K562 (cell line): Measurements from ENCODE around the gene GNGT2. TPM values are rescaled to one million over a fixed set of nuclear protein-coding genes. Genes with fewer than 3 reads are reported as not detected.

Experiments used
- ATF7 ChIP-seq: fragments of 450-650 bp; IDR thresholded peaks from 2 replicates; pipeline ENCODE4 v1.7.1; 2014; ENCODE audit warnings: mild to moderate bottlenecking, moderate library complexity
- CBX5 ChIP-seq: IDR thresholded peaks from 2 replicates; pipeline ENCODE4 v1.6.1; 2014; ENCODE audit warnings: low read depth, borderline replicate concordance
- CTBP1 ChIP-seq: fragments of 450-650 bp; IDR thresholded peaks from 2 replicates; pipeline ENCODE4 v1.6.1; 2016; ENCODE audit warnings: borderline replicate concordance
- ESRRA ChIP-seq: fragments of 450-650 bp; IDR thresholded peaks from 2 replicates; pipeline ENCODE4 v1.6.1; 2014; ENCODE audit warnings: low read depth, mild to moderate bottlenecking, moderate library complexity, borderline replicate concordance
- HDAC1 ChIP-seq, 2 experiments: fragments of 450-650 bp; IDR thresholded peaks; 2 replicates each; pipeline ENCODE4 v1.6.1; 2016 to 2017; ENCODE audit warnings: inconsistent platforms in 1 of 2, mild to moderate bottlenecking in 1 of 2, moderate library complexity in 1 of 2
- HDAC2 ChIP-seq: fragments of 450-650 bp; IDR thresholded peaks from 2 replicates; pipeline ENCODE4 v1.6.1; 2016; ENCODE audit warnings: mild to moderate bottlenecking
- MAFK ChIP-seq: IDR thresholded peaks from 2 replicates; pipeline ENCODE4 v1.6.1; 2011; ENCODE audit warnings: low read length, improper control_type of control experiment
- MCM5 ChIP-seq: fragments of 450-650 bp; IDR thresholded peaks from 2 replicates; pipeline ENCODE4 v1.6.1; 2016; ENCODE audit warnings: low read depth
- MTA3 ChIP-seq: fragments of 450-650 bp; formaldehyde crosslinking; IDR thresholded peaks from 2 replicates; pipeline ENCODE4 v1.6.1; 2017; ENCODE audit warnings: mild to moderate bottlenecking, borderline replicate concordance
- NFE2L1 ChIP-seq: fragments of 450-650 bp; IDR thresholded peaks from 2 replicates; pipeline ENCODE4 v1.6.1; 2016; ENCODE audit warnings: missing genetic modification characterization, low read depth, mild to moderate bottlenecking, missing compliant biosample characterization, moderate library complexity, borderline replicate concordance
- PHF21A ChIP-seq: fragments of 450-650 bp; IDR thresholded peaks from 2 replicates; pipeline ENCODE4 v1.6.1; 2017; ENCODE audit warnings: low read depth, borderline replicate concordance
- PKNOX1 ChIP-seq: fragments of 450-650 bp; IDR thresholded peaks from 2 replicates; pipeline ENCODE4 v1.6.1; 2016
- POLR2H ChIP-seq: IDR thresholded peaks from 2 replicates; pipeline ENCODE4 v1.6.1; 2016; ENCODE audit warnings: missing genetic modification characterization, low read depth, mild to moderate bottlenecking, control low read depth, missing compliant biosample characterization, moderate library complexity
- RCOR1 ChIP-seq, 2 experiments: IDR thresholded peaks; 2 replicates each; pipeline ENCODE4 v1.6.1; 2012; ENCODE audit warnings: low read depth in 2 of 2, low read length in 2 of 2, borderline replicate concordance in 1 of 2, improper control_type of control experiment in 1 of 2
- SOX6 ChIP-seq: fragments of 450-650 bp; IDR thresholded peaks from 2 replicates; pipeline ENCODE4 v1.6.1; 2014; ENCODE audit warnings: mild to moderate bottlenecking
- SPI1 ChIP-seq: IDR thresholded peaks from 2 replicates; pipeline ENCODE4 v1.6.1; 2011; ENCODE audit warnings: low read depth, low read length, control low read depth, borderline replicate concordance
- U2AF1 ChIP-seq: fragments of 200-400 bp; formaldehyde crosslinking; optimal IDR thresholded peaks from 2 replicates; pipeline ENCODE3; 2017; ENCODE audit warnings: mild to moderate bottlenecking, low read depth, low read length, moderate library complexity
- ZNF263 ChIP-seq: sonication (generic); formaldehyde crosslinking; IDR thresholded peaks from 2 replicates; pipeline ENCODE4 v1.8.0; 2022; ENCODE audit warnings: mild to moderate bottlenecking, missing genetic modification reagents, borderline replicate concordance
- ZNF280B ChIP-seq: fragments of 250-450 bp; sonication (Bioruptor Pico); IDR thresholded peaks from 2 replicates; pipeline ENCODE4 v1.5.1; 2021; ENCODE audit warnings: mild to moderate bottlenecking
- ZNF707 ChIP-seq: fragments of 250-450 bp; sonication (Bioruptor Pico); conservative IDR thresholded peaks from 2 replicates; pipeline ENCODE4 v1.8.0; 2022; ENCODE audit warnings: inconsistent platforms, mild to moderate bottlenecking, moderate library complexity
- polyA plus RNA-seq, 8 experiments: library from polyadenylated mRNA; depleted of rRNA in 4 of 8; stranded (reverse) in 5 of 8; unstranded in 3 of 8; fragments of >200 nt; fragmentation: Nextera tagmentation in 2 of 8; fragmentation: Illumina TruSeq in 1 of 8; extraction: Ambion mirVana in 2 of 8; extraction: Trizol in 1 of 8; gene quantifications; 2 replicates each; pipeline versions ENCODE4 v1.2.1 to v1.2.3, GENCODE V29; 2011 to 2014; ENCODE audit warnings: inconsistent platforms in 1 of 8, missing spikeins in 1 of 8
- total RNA-seq, 7 experiments: library from RNA; depleted of rRNA in 6 of 7; stranded (reverse); fragments of >200 nt in 6 of 7; fragmentation: Illumina TruSeq in 2 of 7; extraction: Trizol in 2 of 7; gene quantifications; 2 replicates each; pipeline versions ENCODE4 v1.2.1 to v1.2.3, GENCODE V29; 2011 to 2021; ENCODE audit warnings: low replicate concordance in 1 of 7
- TF ChIP-seq, protein P1 (sequence below): fragments of 450-650 bp; formaldehyde crosslinking; IDR thresholded peaks from 2 replicates; pipeline ENCODE4 v1.4.0; 2022; ENCODE audit warnings: missing genetic modification characterization
- TF ChIP-seq, protein P2 (sequence below): fragments of 450-650 bp; IDR thresholded peaks from 2 replicates; pipeline ENCODE4 v1.6.1; 2016; ENCODE audit warnings: missing biosample characterization, missing genetic modification characterization
- TF ChIP-seq, protein P3 (sequence below), 3 experiments: IDR thresholded peaks in 2 of 3; conservative IDR thresholded peaks in 1 of 3; 2 replicates each; pipeline ENCODE4 v1.5.1; 2011 to 2012; ENCODE audit warnings: low read length in 3 of 3, mild to moderate bottlenecking in 3 of 3, control low read depth in 2 of 3, improper control_type of control experiment in 1 of 3, inconsistent platforms in 1 of 3, low read depth in 1 of 3, mixed read lengths in 1 of 3, moderate library complexity in 1 of 3; ENCODE audit not compliant: insufficient read depth in 2 of 3

Gene GNGT2
- total and polyA plus RNA-seq, 9 of the 15 experiments (the other 6 are each of a cell fraction or from before 2014, with no cell fraction given), result not detected

GRCh38 chr17:49252148-49252695 lies 41.8 kb upstream of the GNGT2 start (continued):
- TF ChIP-seq PKNOX1, result peak; percentile 98
- no peak for TF ChIP-seq CBX5
- TF ChIP-seq PHF21A, result no peak
- peak; percentile 66; the same call in 1 of the 2 replicates for TF ChIP-seq ATF7
- TF ChIP-seq MTA3, result peak; percentile 59; the same call in 1 of the 2 replicates
- TF ChIP-seq SPI1, result 0 out of 2 replicates have a peak, but pooled peaks have one; percentile 27
- TF ChIP-seq U2AF1, result no peak
- peak; percentile 72; the same call in 1 of the 2 replicates for TF ChIP-seq NFE2L1 (tag)
- TF ChIP-seq SOX6, result 0 out of 2 replicates have a peak, but pooled peaks have one; percentile 15
- no peak for TF ChIP-seq MCM5
- peak; percentile 99 for TF ChIP-seq ESRRA
- TF ChIP-seq CTBP1, result peak; percentile 100
- peak; percentile 91 for TF ChIP-seq HDAC2
- no peak for TF ChIP-seq ZNF280B (CRISPR knock-in tag)
- peak in 1 of 2 experiments; percentile 56; a peak in 2 of 4 replicates for TF ChIP-seq HDAC1 (IDR thresholded peaks at IDR 0.05)
- peak; percentile 83 for TF ChIP-seq MAFK
- TF ChIP-seq, protein P1, sequence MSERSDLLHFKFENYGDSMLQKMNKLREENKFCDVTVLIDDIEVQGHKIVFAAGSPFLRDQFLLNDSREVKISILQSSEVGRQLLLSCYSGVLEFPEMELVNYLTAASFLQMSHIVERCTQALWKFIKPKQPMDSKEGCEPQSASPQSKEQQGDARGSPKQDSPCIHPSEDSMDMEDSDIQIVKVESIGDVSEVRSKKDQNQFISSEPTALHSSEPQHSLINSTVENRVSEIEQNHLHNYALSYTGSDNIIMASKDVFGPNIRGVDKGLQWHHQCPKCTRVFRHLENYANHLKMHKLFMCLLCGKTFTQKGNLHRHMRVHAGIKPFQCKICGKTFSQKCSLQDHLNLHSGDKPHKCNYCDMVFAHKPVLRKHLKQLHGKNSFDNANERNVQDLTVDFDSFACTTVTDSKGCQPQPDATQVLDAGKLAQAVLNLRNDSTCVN (CRISPR knock-in tag), result no peak
- TF ChIP-seq, protein P2, sequence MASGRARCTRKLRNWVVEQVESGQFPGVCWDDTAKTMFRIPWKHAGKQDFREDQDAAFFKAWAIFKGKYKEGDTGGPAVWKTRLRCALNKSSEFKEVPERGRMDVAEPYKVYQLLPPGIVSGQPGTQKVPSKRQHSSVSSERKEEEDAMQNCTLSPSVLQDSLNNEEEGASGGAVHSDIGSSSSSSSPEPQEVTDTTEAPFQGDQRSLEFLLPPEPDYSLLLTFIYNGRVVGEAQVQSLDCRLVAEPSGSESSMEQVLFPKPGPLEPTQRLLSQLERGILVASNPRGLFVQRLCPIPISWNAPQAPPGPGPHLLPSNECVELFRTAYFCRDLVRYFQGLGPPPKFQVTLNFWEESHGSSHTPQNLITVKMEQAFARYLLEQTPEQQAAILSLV (tag), result peak; percentile 43; the same call in 1 of the 2 replicates
- TF ChIP-seq ZNF707 (CRISPR knock-in tag), result no peak
- TF ChIP-seq, protein P3, sequence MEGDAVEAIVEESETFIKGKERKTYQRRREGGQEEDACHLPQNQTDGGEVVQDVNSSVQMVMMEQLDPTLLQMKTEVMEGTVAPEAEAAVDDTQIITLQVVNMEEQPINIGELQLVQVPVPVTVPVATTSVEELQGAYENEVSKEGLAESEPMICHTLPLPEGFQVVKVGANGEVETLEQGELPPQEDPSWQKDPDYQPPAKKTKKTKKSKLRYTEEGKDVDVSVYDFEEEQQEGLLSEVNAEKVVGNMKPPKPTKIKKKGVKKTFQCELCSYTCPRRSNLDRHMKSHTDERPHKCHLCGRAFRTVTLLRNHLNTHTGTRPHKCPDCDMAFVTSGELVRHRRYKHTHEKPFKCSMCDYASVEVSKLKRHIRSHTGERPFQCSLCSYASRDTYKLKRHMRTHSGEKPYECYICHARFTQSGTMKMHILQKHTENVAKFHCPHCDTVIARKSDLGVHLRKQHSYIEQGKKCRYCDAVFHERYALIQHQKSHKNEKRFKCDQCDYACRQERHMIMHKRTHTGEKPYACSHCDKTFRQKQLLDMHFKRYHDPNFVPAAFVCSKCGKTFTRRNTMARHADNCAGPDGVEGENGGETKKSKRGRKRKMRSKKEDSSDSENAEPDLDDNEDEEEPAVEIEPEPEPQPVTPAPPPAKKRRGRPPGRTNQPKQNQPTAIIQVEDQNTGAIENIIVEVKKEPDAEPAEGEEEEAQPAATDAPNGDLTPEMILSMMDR (IDR thresholded peaks at IDR 0.05 in 2 of 3, conservative IDR thresholded peaks at IDR 0.05 in 1 of 3; ENCODE audit: insufficient read depth in 2 of 3, low read depth in 1 of 3, low read length in 3 of 3), result peak in 2 of 3 experiments; percentile 4 to 6; a peak in 1 of 6 replicates
- TF ChIP-seq POLR2H (tag), result no peak
- TF ChIP-seq RCOR1 (IDR thresholded peaks at IDR 0.05; ENCODE audit: borderline replicate concordance in 1 of 2, low read depth in 2 of 2, low read length in 2 of 2), result peak in 1 of 2 experiments; percentile 92; a peak in 2 of 4 replicates
- peak; percentile 97 for TF ChIP-seq ZNF263 (CRISPR knock-in tag)
